ENCODE data around the gene WASHC3.
"Not testable (repeated sequence)": the region's sequence is repeated elsewhere in the genome, so short reads cannot be mapped to it uniquely, and the experiment has no call there.

The WASHC3 gene

GRCh38 chr12:102061560-102062418 lies at the start of gene WASHC3:
WASHC3 (minus strand) TSS chr12:102061991; CDS start chr12:102061962, 29 bp downstream.
- peak; percentile 61 for DNase-seq (ENCODE audit: low read depth)

GRCh38 chr12:102110782-102111181 lies 49.0 kb upstream of the WASHC3 start:
- no peak for DNase-seq (ENCODE audit: low read depth)

GRCh38 chr12:102107970-102108369 lies 46.2 kb upstream of the WASHC3 start:
- no peak for DNase-seq (ENCODE audit: low read depth)

- DNase-seq (ENCODE audit: low read depth) = no peak
Observed at GRCh38 chr12:102106905-102107304, 45.1 kb upstream of the WASHC3 start.

GRCh38 chr12:102096855-102097254 lies 35.1 kb upstream of the WASHC3 start:
- DNase-seq (ENCODE audit: low read depth) = no peak

GRCh38 chr12:102095677-102096263 lies 34.0 kb upstream of the WASHC3 start:
- no peak for DNase-seq (ENCODE audit: low read depth)

- no peak for DNase-seq (ENCODE audit: low read depth)
Observed at GRCh38 chr12:102093319-102093718, 31.5 kb upstream of the WASHC3 start.

- DNase-seq (ENCODE audit: low read depth) = not testable (repeated sequence)
Observed at GRCh38 chr12:102089228-102089835, 27.5 kb upstream of the WASHC3 start.

- DNase-seq (ENCODE audit: low read depth) = no peak
Observed at GRCh38 chr12:102080842-102081241, 19.1 kb upstream of the WASHC3 start.

GRCh38 chr12:102072092-102072491 lies 10.3 kb upstream of the WASHC3 start:
- not testable (repeated sequence) for DNase-seq (ENCODE audit: low read depth)

GRCh38 chr12:102069707-102070106 lies 7.9 kb upstream of the WASHC3 start:
- DNase-seq (ENCODE audit: low read depth) = no peak

- no peak for DNase-seq (ENCODE audit: low read depth)
Observed at GRCh38 chr12:102067574-102068258, 5.9 kb upstream of the WASHC3 start.

- no peak for DNase-seq (ENCODE audit: low read depth)
Observed at GRCh38 chr12:102064476-102064875, 2.7 kb upstream of the WASHC3 start.

- peak; percentile 45 for DNase-seq (ENCODE audit: low read depth)
Observed at GRCh38 chr12:102063069-102063468, 1.3 kb upstream of the WASHC3 start.

- no peak for DNase-seq (ENCODE audit: low read depth)
Observed at GRCh38 chr12:102062419-102062806, 622 bp upstream of the WASHC3 start.

GRCh38 chr12:102061096-102061559 lies 663 bp downstream of the WASHC3 start:
- DNase-seq (ENCODE audit: low read depth) = no peak

GRCh38 chr12:102059343-102059742 lies 2.4 kb downstream of the WASHC3 start:
- DNase-seq (ENCODE audit: low read depth) = no peak

- no peak for DNase-seq (ENCODE audit: low read depth)
Observed at GRCh38 chr12:102054345-102054744, 7.4 kb downstream of the WASHC3 start.

GRCh38 chr12:102053062-102053349 lies 8.8 kb downstream of the WASHC3 start:
- no peak for DNase-seq (ENCODE audit: low read depth)

- DNase-seq (ENCODE audit: low read depth) = no peak
Observed at GRCh38 chr12:102052192-102053061, 9.4 kb downstream of the WASHC3 start.

- DNase-seq (ENCODE audit: low read depth) = no peak
Observed at GRCh38 chr12:102051431-102051965, 10.3 kb downstream of the WASHC3 start.

All from CMK (cell line).